ENCODE data around the gene AOPEP. TPM values are rescaled to one million over a fixed set of nuclear protein-coding genes. Genes with fewer than 3 reads are reported as not detected.

AOPEP gene
- total and polyA plus RNA-seq, 2 of the 13 experiments (the other 11 are each of a cell fraction or from before 2014, with no cell fraction given), result 22.2 to 41.6 TPM

DNA sequence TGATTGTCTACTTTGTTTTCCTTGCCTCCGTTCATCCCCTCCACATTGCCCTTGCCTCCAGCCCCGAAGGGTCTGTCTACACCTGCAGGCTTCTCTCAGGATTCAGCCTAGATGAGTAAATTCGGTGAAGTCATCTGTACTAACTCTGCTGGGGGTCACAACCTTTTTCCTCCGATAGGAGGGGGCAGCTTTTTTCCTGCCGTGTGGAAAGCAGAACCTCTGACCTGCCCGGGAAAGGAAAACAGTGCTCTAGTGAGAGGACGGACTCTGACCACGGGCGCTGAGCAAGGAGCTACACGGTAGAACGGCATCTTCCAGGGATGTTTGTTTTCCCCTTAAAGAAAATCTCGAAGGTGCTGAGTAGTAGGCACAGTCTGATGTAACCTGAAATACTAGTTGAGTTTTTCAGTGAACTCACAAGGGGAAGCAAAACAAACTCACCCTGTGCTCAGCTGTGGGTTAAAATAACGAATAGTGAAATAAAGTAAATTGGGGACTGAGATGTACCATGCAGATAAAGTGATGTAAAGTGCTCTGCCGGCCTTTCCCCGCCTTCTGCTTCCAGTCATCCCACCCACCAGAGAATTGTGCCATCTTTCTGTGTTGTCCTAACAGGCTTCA, 281.8 kb downstream of the AOPEP start (continued):
- TF ChIP-seq, protein P1, sequence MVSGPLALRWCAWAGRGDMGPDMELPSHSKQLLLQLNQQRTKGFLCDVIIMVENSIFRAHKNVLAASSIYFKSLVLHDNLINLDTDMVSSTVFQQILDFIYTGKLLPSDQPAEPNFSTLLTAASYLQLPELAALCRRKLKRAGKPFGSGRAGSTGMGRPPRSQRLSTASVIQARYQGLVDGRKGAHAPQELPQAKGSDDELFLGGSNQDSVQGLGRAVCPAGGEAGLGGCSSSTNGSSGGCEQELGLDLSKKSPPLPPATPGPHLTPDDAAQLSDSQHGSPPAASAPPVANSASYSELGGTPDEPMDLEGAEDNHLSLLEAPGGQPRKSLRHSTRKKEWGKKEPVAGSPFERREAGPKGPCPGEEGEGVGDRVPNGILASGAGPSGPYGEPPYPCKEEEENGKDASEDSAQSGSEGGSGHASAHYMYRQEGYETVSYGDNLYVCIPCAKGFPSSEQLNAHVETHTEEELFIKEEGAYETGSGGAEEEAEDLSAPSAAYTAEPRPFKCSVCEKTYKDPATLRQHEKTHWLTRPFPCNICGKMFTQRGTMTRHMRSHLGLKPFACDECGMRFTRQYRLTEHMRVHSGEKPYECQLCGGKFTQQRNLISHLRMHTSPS (CRISPR knock-in tag; IDR thresholded peaks at IDR 0.05; ENCODE audit: low read depth), result no peak
- TF ChIP-seq FOSL2 (CRISPR knock-in tag; IDR thresholded peaks at IDR 0.05) (peak; percentile 75), ZNF607 (CRISPR knock-in tag; IDR thresholded peaks at IDR 0.05; ENCODE audit: borderline replicate concordance) (peak; percentile 29; the same call in 1 of the 2 replicates), HNF4A (CRISPR knock-in tag; IDR thresholded peaks at IDR 0.05) (peak; percentile 67), ATF7 (IDR thresholded peaks at IDR 0.05) (peak; percentile 44; the same call in 1 of the 2 replicates), ATF7 (CRISPR knock-in tag; IDR thresholded peaks at IDR 0.05) (peak; percentile 84), KLF16 (CRISPR knock-in tag; IDR thresholded peaks at IDR 0.05) (0 out of 4 replicates have a peak, but pooled peaks of 1 of the 2 experiments have one; percentile 39), MAZ (IDR thresholded peaks at IDR 0.05; ENCODE audit: borderline replicate concordance, low read depth, low read length) (no peak), MAZ (CRISPR knock-in tag; IDR thresholded peaks at IDR 0.05; ENCODE audit: low read depth) (peak; percentile 68), ZSCAN20 (CRISPR knock-in tag; IDR thresholded peaks at IDR 0.05; ENCODE audit: borderline replicate concordance) (peak; percentile 100), FOXA1 (IDR thresholded peaks at IDR 0.05) (no peak), FOXA1 (CRISPR knock-in tag; IDR thresholded peaks at IDR 0.05) (peak; percentile 48), ZMYM3 (CRISPR knock-in tag; IDR thresholded peaks at IDR 0.05) (peak; percentile 23; the same call in 1 of the 2 replicates), BRD4 (CRISPR knock-in tag; IDR thresholded peaks at IDR 0.05) (no peak), ZNF124 (CRISPR knock-in tag; IDR thresholded peaks at IDR 0.05) (no peak), POLR2G (IDR thresholded peaks at IDR 0.05; ENCODE audit: low read depth, low read length) (peak; percentile 68), ZNF547 (CRISPR knock-in tag; IDR thresholded peaks at IDR 0.05) (no peak), ZNF570 (CRISPR knock-in tag; IDR thresholded peaks at IDR 0.05; ENCODE audit: borderline replicate concordance) (no peak), STAG1 (CRISPR knock-in tag; IDR thresholded peaks at IDR 0.05) (peak; percentile 31), ZGPAT (CRISPR knock-in tag; IDR thresholded peaks at IDR 0.05) (peak; percentile 57; the same call in 1 of the 2 replicates), HNF4G (IDR thresholded peaks at IDR 0.05; ENCODE audit: borderline replicate concordance, low read depth, low read length) (no peak), HNF4G (CRISPR knock-in tag; IDR thresholded peaks at IDR 0.05; ENCODE audit: borderline replicate concordance, low read depth) (peak; percentile 59; the same call in 1 of the 2 replicates)
- TF ChIP-seq, protein P2, sequence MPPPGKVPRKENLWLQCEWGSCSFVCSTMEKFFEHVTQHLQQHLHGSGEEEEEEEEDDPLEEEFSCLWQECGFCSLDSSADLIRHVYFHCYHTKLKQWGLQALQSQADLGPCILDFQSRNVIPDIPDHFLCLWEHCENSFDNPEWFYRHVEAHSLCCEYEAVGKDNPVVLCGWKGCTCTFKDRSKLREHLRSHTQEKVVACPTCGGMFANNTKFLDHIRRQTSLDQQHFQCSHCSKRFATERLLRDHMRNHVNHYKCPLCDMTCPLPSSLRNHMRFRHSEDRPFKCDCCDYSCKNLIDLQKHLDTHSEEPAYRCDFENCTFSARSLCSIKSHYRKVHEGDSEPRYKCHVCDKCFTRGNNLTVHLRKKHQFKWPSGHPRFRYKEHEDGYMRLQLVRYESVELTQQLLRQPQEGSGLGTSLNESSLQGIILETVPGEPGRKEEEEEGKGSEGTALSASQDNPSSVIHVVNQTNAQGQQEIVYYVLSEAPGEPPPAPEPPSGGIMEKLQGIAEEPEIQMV (CRISPR knock-in tag; IDR thresholded peaks at IDR 0.05; ENCODE audit: low read depth), result peak; percentile 58; the same call in 1 of the 2 replicates
